GM18505 (cell line): ENCODE results near the gene BRI3.
A peak's percentile ranks its signal among the peaks of the same experiment; 100 is the strongest.

Experiments used
- ATAC-seq: cut with Tn5 transposase; IDR thresholded peaks from one replicate; pipeline ENCODE4 v1.9.1; 2021; ENCODE audit not compliant: unreplicated experiment
- POLR2A ChIP-seq: IDR thresholded peaks from 4 replicates; pipeline ENCODE4 v1.6.1; 2011; ENCODE audit warnings: borderline replicate concordance; ENCODE audit not compliant: insufficient read depth, insufficient read length; ENCODE audit errors: extremely low read depth

The BRI3 gene

GRCh38 chr7:98242342-98242741 lies 39.1 kb upstream of the BRI3 start:
- no peak for ATAC-seq
- no peak for TF ChIP-seq POLR2A

GRCh38 chr7:98242934-98243333 lies 38.6 kb upstream of the BRI3 start:
- no peak for TF ChIP-seq POLR2A
- ATAC-seq = no peak

- ATAC-seq = no peak
- TF ChIP-seq POLR2A = no peak
Observed at GRCh38 chr7:98244871-98245270, 36.6 kb upstream of the BRI3 start.

DNA sequence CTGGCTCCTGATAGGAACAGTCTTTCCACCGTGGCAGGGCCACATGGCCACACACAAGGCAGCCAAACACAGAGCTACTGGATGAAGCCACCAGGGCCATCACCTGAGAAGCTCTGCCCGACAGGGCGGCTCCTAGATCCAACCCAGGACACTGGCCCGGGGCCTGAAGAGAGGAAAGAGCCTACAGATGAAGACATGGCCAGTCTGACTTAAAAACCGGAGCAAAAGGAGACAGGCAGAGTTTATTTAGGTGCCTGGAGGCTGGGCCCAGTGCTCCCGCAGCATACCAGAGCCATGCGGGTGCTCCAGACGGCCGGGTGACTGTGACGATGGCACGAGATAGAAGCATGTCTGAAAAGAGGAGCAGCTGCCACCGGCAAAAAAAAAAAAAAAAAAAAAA lies 33.3 kb upstream of the BRI3 start:
- no peak for ATAC-seq
- no peak for TF ChIP-seq POLR2A

DNA sequence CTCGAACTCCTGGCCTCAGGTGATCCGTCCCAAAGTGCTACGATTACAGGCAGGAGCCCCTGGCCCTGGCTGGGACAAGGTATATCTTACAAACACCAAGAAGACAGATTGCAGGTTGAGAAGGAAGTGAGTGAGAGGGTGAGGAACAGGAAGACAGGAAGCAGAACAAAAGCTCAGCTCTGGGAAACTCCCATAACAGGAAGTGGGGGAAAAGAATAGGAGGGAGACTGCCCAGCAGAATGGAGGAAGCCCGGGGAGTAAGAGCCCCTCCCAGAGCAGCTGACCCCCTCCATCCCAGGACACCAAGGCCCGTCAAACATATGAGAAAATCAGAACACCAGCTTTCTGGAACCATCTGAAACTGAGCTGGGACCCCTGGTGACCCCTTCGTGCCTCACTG lies 32.4 kb upstream of the BRI3 start:
- ATAC-seq = no peak
- no peak for TF ChIP-seq POLR2A

DNA sequence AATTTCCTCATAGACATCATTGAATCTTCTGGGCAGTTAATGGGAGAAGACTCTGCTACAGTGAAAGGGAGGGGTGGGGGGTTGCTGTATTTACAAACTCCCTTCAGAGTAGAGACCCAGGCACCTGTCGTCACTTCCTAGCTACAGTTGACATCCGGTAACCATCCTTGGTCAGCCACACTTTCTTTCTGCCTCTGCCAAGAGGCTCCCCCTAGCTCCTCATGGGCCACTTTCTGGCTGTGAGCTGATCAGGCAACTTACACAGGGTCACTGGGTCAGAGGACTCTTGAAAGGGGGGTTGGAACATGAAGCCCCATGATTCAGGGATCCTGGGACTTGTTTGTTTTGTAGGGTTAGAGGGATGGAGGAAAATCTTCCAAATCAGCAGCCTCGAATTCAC lies 30.7 kb upstream of the BRI3 start:
- peak; percentile 55 for TF ChIP-seq POLR2A
- ATAC-seq = no peak

- no peak for TF ChIP-seq POLR2A
- peak; percentile 26 for ATAC-seq
Observed at GRCh38 chr7:98251231-98251600, 30.3 kb upstream of the BRI3 start.

DNA sequence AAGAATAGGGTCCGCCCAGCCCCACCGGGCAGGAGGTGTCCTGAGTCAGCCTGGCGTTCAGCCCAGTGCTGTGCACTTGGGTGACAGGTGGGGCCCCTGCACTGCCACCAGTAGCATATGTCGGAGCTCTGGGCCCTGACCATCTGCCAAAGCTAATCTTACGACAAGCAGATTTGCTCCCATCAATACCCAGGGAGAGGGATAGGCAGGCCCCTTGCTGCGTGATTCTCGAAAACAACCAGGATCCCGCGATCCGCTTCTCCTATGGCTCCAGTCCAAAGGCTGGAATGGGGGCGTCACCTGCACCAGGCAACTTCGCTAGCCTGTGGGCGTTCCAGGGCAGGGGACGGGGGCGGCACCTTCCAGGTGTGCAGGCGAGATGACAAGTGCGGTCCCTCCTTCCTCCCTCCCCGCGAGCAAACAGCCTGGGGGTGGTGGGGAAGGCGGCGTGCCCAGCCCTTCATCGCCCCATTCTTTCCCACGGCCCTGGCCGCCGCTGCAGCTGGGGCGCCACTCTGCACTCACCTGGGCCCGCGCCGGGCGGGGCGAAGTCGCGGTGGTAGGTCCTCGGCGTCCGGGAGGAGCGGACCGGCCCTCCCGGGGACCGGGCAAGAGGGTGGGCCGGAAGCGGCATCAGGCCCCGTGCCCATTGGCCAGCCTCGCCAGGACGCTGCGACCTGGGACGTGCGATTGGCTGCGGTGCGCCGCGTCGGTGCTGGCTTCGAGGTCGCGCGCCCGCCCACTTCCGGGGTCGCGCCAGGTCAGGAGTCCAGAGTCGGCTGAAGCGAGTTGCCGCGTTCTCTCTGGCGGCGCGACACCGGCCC lies 29.7 kb upstream of the BRI3 start, which contains the start of gene TECPR1:
TECPR1 (minus strand) TSS at position 632 of the 824 bp plus-strand sequence. CDS start 6,086 bp downstream, outside the sequence.
- peak; percentile 63 for TF ChIP-seq POLR2A
- peak; percentile 96 for ATAC-seq

- ATAC-seq = no peak
- no peak for TF ChIP-seq POLR2A
Observed at GRCh38 chr7:98252425-98253054, 28.9 kb upstream of the BRI3 start.

DNA sequence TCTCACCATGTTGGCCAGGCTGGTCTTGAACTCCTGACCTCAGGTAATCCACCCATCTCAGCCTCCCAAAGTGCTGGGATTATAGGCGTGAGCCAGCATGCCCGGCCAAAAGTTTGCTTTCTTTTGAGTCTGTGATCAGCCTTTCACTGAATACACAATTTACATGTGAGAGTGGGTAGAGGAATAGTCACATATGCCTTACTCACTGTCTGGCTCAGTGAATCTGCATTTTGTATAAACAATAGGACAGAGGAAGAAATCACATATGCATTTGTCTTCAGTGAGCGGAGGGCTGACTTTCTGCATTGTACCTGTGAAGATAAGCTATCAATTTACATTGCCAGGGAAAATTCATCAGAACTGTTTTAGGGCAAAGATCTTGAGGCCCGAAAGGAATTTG lies 27.0 kb upstream of the BRI3 start:
- TF ChIP-seq POLR2A = no peak

GRCh38 chr7:98254951-98255610 lies 26.4 kb upstream of the BRI3 start:
- TF ChIP-seq POLR2A = no peak
- ATAC-seq = no peak

More for the DNA sequence above, 27.0 kb upstream of the BRI3 start:
- no peak for ATAC-seq

- no peak for TF ChIP-seq POLR2A
- ATAC-seq = no peak
Observed at GRCh38 chr7:98256431-98256830, 25.1 kb upstream of the BRI3 start.

- ATAC-seq = no peak
- no peak for TF ChIP-seq POLR2A
Observed at GRCh38 chr7:98257701-98258100, 23.8 kb upstream of the BRI3 start.
